Esophagus muscularis mucosa (tissue), 4 donors: ENCODE data around the gene ZNF124. TPM values are rescaled to one million over a fixed set of nuclear protein-coding genes. Genes with fewer than 3 reads are reported as not detected.

Experiments
- DNase-seq: peaks from one replicate; pipeline ENCODE4 v3.0.0-alpha.2; 2017; ENCODE audit errors: extremely low spot score
- H3K27ac ChIP-seq, 4 donors: fragments of 200-600 bp; sonication (generic); replicated peaks in 1 of 4; 1 replicate in 3 of 4; 2 replicates in 1 of 4; pipeline ENCODE4 v1.5.1; 2016 to 2019; ENCODE audit warnings: mild to moderate bottlenecking in 1 of 4
- H3K27me3 ChIP-seq, 4 donors: fragments of 200-600 bp; sonication (generic); one replicate each; pipeline versions ENCODE4 v1.5.1 to v1.6.0; 2016 to 2019
- H3K36me3 ChIP-seq, 4 donors: fragments of 200-600 bp; sonication (generic); one replicate each; pipeline ENCODE4 v1.5.1; 2016 to 2019
- H3K4me1 ChIP-seq, 4 donors: fragments of 200-600 bp; sonication (generic); one replicate each; pipeline ENCODE4 v1.5.1; 2016 to 2019
- H3K4me3 ChIP-seq, 4 donors: fragments of 200-600 bp; sonication (generic); 1 replicate in 2 of 4; 2 replicates in 2 of 4; pipeline ENCODE4 v1.5.1; 2016 to 2019; ENCODE audit warnings: mild to moderate bottlenecking in 4 of 4, moderate library complexity in 1 of 4
- H3K9me3 ChIP-seq, 4 donors: fragments of 200-600 bp; sonication (generic); 1 replicate in 3 of 4; 2 replicates in 1 of 4; pipeline ENCODE4 v1.5.1; 2016 to 2019
- CTCF ChIP-seq, 3 experiments: fragments of 200-600 bp in 2 of 3; fragments of 450-650 bp in 1 of 3; sonication (generic) in 2 of 3; IDR thresholded peaks; one replicate each; pipeline ENCODE4 v1.5.1; 2017 to 2019; ENCODE audit warnings: antibody characterized with exemption in 3 of 3, mild to moderate bottlenecking in 2 of 3, moderate library complexity in 1 of 3
- EP300 ChIP-seq: sonication (generic); formaldehyde crosslinking; IDR thresholded peaks from one replicate; pipeline ENCODE4 v1.6.1; 2017; ENCODE audit warnings: antibody characterized with exemption
- POLR2A ChIP-seq: fragments of 450-650 bp; IDR thresholded peaks from one replicate; pipeline ENCODE4 v1.6.1; 2017; ENCODE audit warnings: antibody characterized with exemption, moderate library complexity, mild to moderate bottlenecking, low read depth
- POLR2AphosphoS5 ChIP-seq, 2 donors: sonication (generic); formaldehyde crosslinking; IDR thresholded peaks; one replicate each; pipeline ENCODE4 v1.6.1; 2017; ENCODE audit warnings: antibody characterized with exemption in 2 of 2
- WGBS: methylation state at CpG from one replicate; pipeline ENCODE4 v1.1.5; 2018; 5-methylcytosine and 5-hydroxymethylcytosine counted together
- intact Hi-C: fragments of 100-400 bp; cut with DNase I; formaldehyde crosslinking; loops from one replicate; pipeline ENCODE4 v1.15.1; 2023
- total RNA-seq, 4 donors: library from RNA; depleted of rRNA; stranded (reverse); fragments of >200 nt; gene quantifications; one replicate each; pipeline versions ENCODE4 v1.1.0 to v1.2.1, GENCODE V29; 2016

The ZNF124 gene
- total RNA-seq, 4 donors from 2014 or later, result 21.6 to 62.7 (median 43.3) TPM

DNA sequence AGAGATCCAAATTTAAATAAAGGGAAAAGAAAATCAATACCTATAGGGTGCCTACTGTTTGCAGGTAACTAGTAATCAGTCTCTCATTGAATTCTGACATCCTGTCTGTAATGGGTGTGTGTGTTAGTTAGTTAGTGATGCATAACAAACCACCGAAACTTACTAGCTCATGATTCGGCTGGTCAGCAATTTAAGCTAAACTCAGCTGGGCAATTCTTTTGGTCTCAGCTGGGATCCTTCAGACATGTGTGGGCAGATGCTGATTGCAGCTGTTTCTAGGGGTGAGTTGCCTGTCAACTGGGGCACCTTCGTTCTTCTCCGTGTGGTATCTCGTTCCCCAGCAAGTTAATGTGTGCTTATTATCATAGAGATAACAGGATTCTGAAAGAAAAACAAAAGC is 40.2 kb upstream of the ZNF124 start:
- DNase-seq, result no peak
- intact Hi-C loops, result no loop called here
- TF ChIP-seq POLR2AphosphoS5 (IDR thresholded peaks at IDR 0.05) (no peak), POLR2A (no peak), EP300 (no peak), CTCF (IDR thresholded peaks at IDR 0.05) (no peak)
- H3K36me3 ChIP-seq, result no peaks in the 10 kb centered on the region
- 69% methylated on average over 5 of the region's 5 CpGs for WGBS
- H3K4me3 ChIP-seq, result no peak overlapping the region
- H3K27ac ChIP-seq, result no peak overlapping the region
- H3K27me3 ChIP-seq, result no peaks in the 10 kb centered on the region
- H3K9me3 ChIP-seq, result no peaks in the 10 kb centered on the region
- H3K4me1 ChIP-seq, result peaks cover 17 to 30% (median 22%) of the 10 kb centered on the region in 4 donors

DNA sequence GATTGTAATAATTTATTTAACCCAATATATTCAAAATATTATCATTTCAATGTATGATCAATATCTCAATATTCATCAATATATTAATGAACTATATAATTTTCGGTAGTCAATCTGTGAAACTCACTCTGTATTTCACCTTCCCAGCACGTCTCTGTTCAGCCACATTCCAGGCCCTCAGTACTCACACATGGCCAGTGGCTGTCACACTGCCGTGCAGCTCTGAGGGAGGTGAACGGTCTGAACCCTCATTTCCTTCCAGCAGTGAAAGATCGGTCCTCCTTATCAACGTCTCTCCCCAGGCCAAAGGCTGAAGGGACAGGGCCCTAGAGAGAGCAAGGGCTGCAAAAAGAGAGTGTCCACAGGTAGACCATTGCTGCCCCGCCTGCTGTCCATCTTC is 39.5 kb upstream of the ZNF124 start:
- peaks cover 17 to 30% (median 22%) of the 10 kb centered on the region in 4 donors for H3K4me1 ChIP-seq
- peak overlapping the region in 1 of 4 donors; percentile 96 for H3K4me3 ChIP-seq
- no peaks in the 10 kb centered on the region for H3K9me3 ChIP-seq
- DNase-seq, result no peak
- intact Hi-C loops, result loop anchor here (2.0 kb wide), 1 partner anchor 39 kb away; the partner anchor contains the start of gene ZNF124
- H3K27me3 ChIP-seq, result no peaks in the 10 kb centered on the region
- 69% methylated on average over 7 of the region's 7 CpGs for WGBS
- TF ChIP-seq CTCF (IDR thresholded peaks at IDR 0.05), result no peak
- no peak for TF ChIP-seq POLR2A
- no peak for TF ChIP-seq POLR2AphosphoS5 (IDR thresholded peaks at IDR 0.05)
- TF ChIP-seq EP300, result no peak
- H3K27ac ChIP-seq, result peak overlapping the region in 1 of 4 donors; percentile 93
- peaks cover 0 to 3% (median 0%) of the 10 kb centered on the region in 4 donors for H3K36me3 ChIP-seq

- under 1% methylated on average over 27 of the region's 49 CpGs for WGBS
- intact Hi-C loops, result loop anchor here (2.0 kb wide), 1 partner anchor 38 kb away; the partner anchor contains the start of gene ZNF124
- TF ChIP-seq POLR2A (no peak), EP300 (no peak), CTCF (IDR thresholded peaks at IDR 0.05) (peak in 1 of 3 experiments; percentile 4), POLR2AphosphoS5 (IDR thresholded peaks at IDR 0.05) (peak; percentile 88 to 91)
Observed at GRCh38 chr1:247210376-247211117, 38.7 kb upstream of the ZNF124 start.

DNA sequence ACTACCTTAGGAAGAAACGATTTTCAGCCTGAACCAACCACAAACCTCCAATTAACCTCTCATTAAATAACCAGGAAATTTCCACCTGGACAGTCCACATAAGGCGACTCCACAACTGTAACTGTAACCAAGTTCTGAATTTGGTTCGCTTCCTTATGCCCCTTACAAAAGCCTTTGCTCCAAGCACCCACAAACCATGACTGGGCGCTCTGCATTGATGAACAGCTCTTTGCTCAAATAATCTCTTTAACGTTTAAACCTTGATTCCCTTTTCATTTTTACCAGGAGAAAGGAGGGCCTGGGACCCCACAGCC is 38.2 kb upstream of the ZNF124 start:
- no peak for DNase-seq
- Histone ChIP-seq H3K27ac (peak overlapping the region; percentile 81 to 93 (median 88)), H3K36me3 (peaks cover 0 to 11% (median 0%) of the 10 kb centered on the region in 4 donors), H3K4me1 (peaks cover 17 to 30% (median 22%) of the 10 kb centered on the region in 4 donors), H3K4me3 (peak overlapping the region; percentile 85 to 96 (median 92)), H3K9me3 (no peaks in the 10 kb centered on the region), H3K27me3 (no peaks in the 10 kb centered on the region)
- intact Hi-C loops, result loop anchor here (2.0 kb wide), 1 partner anchor 37 kb away; the partner anchor contains the start of gene ZNF124
- WGBS, result 4% methylated on average over 5 of the region's 5 CpGs
- TF ChIP-seq EP300 (no peak), POLR2A (no peak), CTCF (IDR thresholded peaks at IDR 0.05) (no peak), POLR2AphosphoS5 (IDR thresholded peaks at IDR 0.05) (no peak)

More at GRCh38 chr1:247210376-247211117, 38.7 kb upstream of the ZNF124 start:
- Histone ChIP-seq H3K27me3 (no peaks in the 10 kb centered on the region), H3K9me3 (no peaks in the 10 kb centered on the region), H3K4me3 (peak overlapping the region; percentile 85 to 96 (median 92)), H3K27ac (peak overlapping the region; percentile 81 to 93 (median 88)), H3K4me1 (peaks cover 17 to 30% (median 22%) of the 10 kb centered on the region in 4 donors), H3K36me3 (peaks cover 0 to 10% (median 0%) of the 10 kb centered on the region in 4 donors)
- peak; percentile 99 for DNase-seq
